DMS53 (cell line): Measurements from ENCODE around the gene CAPN15.
"Not testable (repeated sequence)": the region's sequence is repeated elsewhere in the genome, so short reads cannot be mapped to it uniquely, and the experiment has no call there.

Experiments
- DNase-seq: peaks from one replicate; lab custom pipeline; 2025; lab: John Stamatoyannopoulos, UW

The CAPN15 gene

DNA sequence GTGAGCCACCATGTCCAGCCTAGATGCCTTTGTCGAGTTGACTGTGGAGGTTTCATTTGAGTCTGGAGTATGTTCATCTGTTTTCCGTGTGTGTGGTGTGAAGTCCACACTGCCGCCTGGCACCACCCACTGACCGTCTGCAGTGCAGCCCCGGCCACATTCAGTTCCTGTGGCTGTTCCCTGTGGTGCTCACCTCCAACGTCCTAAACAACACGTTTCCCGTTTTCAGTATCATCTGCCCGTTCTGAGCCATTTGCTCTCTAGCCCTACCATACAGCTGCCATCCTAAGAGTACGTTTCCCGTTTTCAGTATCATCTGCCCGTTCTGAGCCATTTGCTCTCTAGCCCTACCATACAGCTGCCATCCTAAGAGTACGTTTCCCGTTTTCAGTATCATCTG, 20.0 kb upstream of the CAPN15 start:
- DNase-seq = not testable (repeated sequence)

DNA sequence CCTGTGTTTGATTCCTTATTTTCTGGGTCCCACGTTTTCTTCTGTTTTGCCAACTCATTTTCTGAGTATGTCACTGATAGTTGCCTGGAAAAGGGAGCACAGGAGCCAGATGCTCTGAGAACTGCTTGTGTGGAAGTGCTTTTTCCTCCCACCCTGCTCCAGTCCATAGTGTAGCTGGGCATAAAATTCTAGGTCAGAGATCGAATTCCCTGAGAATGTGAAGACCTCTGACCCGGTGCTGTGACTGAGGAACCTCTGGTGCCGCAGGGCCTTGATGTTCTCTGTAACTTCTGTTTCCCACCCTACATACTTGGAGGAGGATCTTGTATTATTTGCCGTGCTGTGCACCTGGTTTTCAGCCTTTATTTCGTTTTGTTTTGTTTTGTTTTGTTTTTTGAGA, 19.5 kb upstream of the CAPN15 start:
- DNase-seq = no peak

DNA sequence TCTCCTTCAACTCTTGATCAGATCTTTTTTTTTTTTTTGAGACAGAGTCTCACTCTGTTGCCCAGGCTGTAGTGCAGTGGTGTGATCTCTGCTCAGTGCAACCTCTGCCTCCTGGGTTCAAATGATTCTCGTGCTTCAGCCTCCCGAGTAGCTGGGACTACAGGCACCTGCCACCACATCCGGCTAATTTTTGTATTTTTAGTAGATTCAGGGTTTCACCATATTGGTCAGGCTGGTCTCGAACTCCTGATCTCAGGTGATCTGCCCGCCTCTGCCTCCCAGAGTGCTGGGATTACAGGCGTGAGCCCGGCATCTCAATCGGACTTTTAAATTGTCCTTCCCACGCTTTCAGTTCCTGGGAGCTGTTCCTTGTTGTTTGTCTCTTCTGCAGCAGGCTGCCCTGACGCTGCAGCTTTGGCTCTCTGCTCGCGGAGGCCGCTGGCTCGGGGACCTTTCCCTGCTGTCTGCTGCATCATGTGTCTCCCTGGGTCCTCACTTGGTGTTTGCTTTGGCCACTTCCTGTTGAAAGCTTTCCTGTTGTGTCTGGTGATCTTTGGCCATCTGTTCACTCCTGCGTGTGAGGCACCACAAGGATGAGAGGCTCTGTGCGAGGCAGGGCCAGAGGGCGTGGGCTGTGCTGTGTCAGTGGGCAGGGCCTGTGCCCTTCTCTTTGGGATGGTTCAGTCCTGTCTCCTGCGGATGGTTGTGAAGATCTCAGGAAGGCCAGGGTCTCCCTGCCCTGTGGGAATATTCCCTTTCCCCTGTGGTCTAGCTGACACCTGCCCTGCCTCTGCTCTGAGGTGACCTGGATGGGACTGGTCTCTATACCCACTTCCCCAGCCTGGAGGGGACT, 18.4 kb upstream of the CAPN15 start:
- peak; percentile 95 for DNase-seq

DNA sequence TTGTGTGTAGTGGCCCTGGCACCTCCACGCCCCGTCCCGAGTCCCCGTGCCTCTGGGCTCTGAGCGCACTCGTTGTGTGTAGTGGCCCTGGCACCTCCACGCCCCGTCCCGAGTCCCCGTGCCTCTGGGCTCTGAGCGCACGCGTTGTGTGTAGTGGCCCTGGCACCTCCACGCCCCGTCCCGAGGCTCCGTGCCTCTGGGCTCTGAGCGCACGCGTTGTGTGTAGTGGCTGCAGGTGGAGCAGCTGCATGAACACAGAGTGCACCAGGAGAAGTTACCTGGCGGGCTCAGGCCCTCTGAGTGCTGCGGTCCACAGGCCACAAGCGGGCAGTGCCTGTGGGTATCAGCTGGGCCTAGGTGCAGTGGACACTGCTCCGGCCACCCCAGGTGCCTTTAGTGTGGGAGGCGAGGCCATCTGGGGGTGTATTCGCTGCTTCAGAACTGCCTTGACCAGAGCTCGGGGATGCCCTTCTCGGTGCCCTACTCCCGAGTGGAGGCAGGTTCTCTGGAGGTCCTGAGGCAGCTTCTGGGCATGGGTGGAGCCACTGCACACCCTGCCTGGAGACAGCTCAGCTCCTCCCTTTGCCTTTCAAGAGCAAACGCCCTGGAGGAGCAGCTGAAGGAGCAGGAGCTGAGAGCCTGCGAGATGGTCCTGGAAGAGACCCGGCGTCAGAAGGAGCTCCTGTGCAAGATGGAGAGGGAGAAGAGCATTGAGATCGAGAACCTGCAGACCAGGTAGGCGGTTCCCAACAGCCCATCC, 17.3 kb upstream of the CAPN15 start:
- DNase-seq = no peak

GRCh38 chr16:512802-513201, 14.7 kb upstream of the CAPN15 start:
- no peak for DNase-seq

GRCh38 chr16:513950-514349, 13.6 kb upstream of the CAPN15 start:
- no peak for DNase-seq

GRCh38 chr16:515175-515938, 12.2 kb upstream of the CAPN15 start:
- DNase-seq = no peak

DNA sequence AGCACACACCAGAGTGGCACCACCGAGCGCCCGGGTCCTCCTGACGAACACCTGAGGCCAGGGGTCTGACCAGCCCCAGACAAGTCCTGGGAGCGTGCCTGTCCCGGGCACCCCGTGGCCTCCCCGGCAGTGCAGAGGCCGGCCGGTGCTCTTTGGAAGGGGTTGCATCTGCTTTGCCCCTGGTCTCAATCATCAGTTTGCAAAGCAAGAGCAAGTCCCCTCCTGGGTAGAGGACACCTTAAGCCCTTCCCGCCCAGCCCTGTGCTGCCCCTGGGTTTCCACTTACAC, 11.6 kb upstream of the CAPN15 start:
- no peak for DNase-seq

GRCh38 chr16:516301-516700, 11.2 kb upstream of the CAPN15 start:
- no peak for DNase-seq

GRCh38 chr16:518858-519257, 8.7 kb upstream of the CAPN15 start:
- no peak for DNase-seq

- DNase-seq = no peak
Measured at GRCh38 chr16:519425-519824, 8.1 kb upstream of the CAPN15 start.

DNA sequence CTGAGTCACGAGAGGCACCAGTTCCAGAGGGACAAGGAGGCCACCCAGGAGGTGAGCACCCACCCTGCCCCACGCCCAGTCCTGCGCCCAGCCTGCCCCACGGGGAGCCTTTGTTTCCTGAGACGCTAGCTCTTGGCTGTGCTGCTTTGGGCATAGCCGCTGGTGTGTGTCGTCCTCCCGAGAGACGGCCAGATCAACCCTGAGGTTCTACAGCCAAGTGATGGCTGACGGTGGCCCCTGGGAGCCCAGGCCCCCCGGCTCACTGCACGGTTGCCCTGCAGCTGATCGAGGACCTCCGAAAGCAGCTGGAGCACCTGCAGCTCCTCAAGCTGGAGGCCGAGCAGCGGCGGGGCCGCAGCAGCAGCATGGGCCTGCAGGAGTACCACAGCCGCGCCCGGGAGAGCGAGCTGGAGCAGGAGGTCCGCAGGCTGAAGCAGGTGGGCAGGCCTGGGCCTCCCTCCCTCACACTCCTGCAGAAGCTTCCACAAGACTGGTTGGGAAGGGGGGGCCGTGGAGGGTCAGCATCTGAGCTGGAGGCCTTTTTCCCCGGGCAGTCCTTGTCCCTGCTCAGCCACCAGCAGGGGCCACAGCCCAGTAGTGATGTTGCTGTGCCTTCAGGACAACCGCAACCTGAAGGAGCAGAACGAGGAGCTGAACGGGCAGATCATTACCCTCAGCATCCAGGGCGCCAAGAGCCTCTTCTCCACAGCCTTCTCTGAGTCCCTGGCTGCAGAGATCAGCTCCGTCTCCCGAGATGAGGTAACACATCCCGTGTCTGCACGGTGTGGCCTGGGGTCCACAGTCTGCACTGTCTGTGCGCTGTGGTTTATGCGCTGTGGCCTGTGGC, 7.4 kb upstream of the CAPN15 start:
- no peak for DNase-seq

- no peak for DNase-seq
Measured at GRCh38 chr16:520847-521246, 6.7 kb upstream of the CAPN15 start.

DNA sequence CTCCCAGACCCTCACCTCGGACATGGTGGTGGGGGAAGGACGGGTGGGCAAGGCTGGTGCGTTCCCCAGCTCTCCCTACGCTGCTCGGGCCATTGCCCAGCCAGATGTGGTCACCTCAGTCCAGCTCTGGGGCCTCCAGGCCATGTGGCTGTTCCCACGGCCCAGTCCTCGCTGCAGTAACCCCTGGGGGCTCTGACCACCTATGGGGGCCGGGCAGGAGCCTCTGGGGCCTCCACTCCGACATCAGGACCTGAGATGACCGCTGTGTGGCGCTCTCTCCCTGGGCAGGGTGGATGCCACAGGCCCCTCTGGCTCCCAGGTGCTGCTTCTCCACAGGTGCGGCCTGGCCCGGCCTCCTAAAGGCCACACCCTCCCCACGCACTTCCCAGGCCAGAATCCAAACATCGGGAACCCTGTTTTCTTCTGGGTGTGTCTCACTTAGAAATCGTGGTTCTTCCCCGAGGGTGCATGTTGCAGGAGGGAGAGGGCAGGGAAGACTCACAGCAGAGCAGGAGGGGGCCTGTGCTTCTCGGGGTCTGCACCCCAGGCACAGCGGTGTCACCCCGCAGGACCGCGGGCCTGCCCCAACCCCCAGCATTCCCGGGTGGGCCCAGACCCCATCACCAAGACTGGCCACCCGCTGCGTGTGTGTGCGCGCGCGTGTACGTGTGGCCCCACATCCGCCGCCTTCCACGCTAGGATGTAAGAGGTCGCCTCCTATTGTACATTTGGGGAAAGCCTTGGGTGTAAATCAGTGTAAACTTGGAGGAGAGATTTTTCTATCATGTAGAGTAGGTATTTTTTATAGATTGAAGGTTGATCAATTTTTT, 5.9 kb upstream of the CAPN15 start:
- peak; percentile 76 for DNase-seq

- DNase-seq = peak; percentile 28
Measured at GRCh38 chr16:522320-523096, 5.0 kb upstream of the CAPN15 start.

- DNase-seq = no peak
Measured at GRCh38 chr16:523097-523741, 4.3 kb upstream of the CAPN15 start.

GRCh38 chr16:524274-525040, 3.1 kb upstream of the CAPN15 start:
- no peak for DNase-seq

GRCh38 chr16:525123-525519, 2.4 kb upstream of the CAPN15 start:
- no peak for DNase-seq
